Activated CD8-positive, alpha-beta memory T cell treated with anti-CD3 and anti-CD28 coated beads, Interleukin-2, amount 50 U/mL, for 1 hour (primary cell): ENCODE measurements around the gene STT3B.

Source experiments
- DNase-seq: peaks from one replicate; pipeline ENCODE4 v3.0.0-alpha.2; 2020; ENCODE audit errors: extremely low read depth

Gene STT3B

GRCh38 chr3:31551646-31552045 lies 18.9 kb downstream of the STT3B start:
- no peak for DNase-seq

DNA sequence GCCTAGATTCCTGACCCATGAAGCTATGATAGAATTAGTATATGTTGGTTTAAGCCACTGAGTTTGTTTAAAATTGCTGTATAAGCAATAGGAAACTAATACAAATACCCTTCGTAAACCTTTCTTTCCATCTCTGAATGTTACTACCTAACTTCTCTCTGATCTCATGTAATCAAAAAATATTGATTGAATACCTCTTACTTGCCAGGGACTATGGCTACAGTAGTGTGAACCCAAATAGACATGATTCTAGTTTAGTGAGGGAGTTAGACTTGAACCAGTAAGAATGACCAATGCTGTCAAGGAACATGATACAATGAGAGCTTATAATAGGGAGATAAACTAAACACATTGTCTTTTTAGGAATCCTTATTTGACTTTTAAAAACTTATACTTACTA lies 19.4 kb downstream of the STT3B start:
- no peak for DNase-seq

GRCh38 chr3:31553258-31553657 lies 20.5 kb downstream of the STT3B start:
- DNase-seq: no peak

DNA sequence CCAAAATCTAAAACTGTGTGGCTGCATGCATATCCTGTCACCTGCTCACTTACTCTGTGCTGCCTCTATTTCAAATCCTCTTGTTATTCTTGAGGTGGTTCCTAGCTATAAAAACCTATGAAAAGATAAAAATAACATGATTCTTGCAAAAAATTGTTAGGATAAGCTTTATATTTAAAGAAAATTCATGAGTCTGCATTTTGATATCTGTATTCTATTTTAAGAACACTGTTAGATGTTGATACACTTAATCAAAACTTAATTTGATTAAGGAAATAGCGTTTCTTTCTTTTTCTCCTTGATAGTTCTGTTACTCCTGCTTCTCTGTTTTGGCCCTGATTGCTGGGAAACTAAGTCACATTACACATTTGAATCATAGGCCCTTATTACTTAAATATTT lies 22.5 kb downstream of the STT3B start:
- DNase-seq: no peak

DNA sequence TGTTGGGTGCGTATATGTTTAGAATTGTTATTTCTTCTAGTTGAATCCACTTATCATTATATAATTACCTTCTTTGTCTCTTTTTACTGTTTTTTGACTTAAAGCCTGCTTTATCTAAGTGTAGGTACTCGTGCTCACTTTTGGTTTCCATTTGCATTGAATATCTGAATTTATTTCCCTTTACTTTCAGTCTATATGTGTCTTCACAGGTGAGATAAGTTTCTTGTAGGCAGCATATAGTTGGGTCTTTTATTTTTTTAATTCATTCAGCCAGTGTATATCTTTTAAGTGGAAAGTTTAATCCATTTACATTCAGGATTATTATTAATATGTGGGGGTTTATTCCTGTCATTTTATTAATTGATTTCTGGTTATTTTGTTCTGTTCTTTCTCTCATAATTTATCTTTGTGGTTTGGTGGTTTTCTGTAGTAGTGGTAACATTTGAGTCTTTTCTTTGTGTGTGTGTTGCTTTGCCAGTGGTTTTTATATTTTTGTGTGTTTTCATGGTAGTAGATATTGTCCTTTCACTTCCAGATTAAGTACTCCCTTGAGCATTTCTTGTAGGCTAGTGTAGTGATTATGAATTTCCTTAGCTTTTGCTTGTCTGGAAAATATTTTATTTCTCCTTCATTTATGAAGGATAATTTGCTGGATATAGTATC lies 27.3 kb downstream of the STT3B start:
- no peak for DNase-seq

- no peak for DNase-seq
Observed at GRCh38 chr3:31561891-31562290, 29.2 kb downstream of the STT3B start.

DNA sequence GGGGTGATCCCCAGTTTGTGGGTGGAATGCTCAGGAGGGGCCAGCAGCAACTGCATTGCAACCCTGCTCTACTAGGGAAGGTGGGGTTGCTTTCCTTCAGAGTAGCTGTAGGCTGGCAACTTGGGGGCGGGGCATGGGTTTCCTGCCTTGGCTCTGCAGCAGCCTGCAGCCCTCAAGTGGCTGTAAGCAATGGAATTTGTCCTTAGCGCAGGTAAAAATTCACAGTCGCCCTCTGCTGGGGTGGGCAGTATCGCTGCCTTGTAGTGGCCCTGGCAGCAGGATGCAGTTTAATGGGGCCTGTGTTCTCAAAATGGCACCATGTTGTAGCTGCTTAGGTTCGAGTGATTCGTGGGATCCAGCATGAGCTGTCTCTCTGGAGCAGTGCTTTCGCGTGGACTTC lies 29.8 kb downstream of the STT3B start:
- DNase-seq: no peak

- DNase-seq: no peak
Observed at GRCh38 chr3:31565288-31565687, 32.6 kb downstream of the STT3B start.

- DNase-seq: peak; percentile 10
Observed at GRCh38 chr3:31567036-31567435, 34.3 kb downstream of the STT3B start.

DNA sequence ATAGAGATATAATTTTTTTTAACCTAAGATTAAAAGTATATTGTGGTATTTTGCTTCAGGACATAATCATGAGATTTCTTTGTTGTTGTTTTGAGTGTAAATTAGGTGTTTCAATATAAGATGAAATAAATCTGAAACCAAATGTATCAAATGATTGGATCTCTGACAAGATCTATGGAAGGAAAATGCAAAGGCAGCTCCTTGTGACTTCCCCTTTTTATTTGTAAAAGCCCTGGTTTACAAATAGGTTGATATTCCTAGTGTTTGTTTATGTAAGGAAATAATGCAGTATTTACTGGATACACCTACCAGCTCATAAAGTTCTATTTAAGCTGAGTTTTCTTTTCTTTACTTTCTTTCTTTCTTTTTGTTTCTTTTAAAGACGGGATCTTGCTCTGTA lies 35.9 kb downstream of the STT3B start:
- DNase-seq: no peak

GRCh38 chr3:31571325-31571724 lies 38.6 kb downstream of the STT3B start:
- DNase-seq: no peak

DNA sequence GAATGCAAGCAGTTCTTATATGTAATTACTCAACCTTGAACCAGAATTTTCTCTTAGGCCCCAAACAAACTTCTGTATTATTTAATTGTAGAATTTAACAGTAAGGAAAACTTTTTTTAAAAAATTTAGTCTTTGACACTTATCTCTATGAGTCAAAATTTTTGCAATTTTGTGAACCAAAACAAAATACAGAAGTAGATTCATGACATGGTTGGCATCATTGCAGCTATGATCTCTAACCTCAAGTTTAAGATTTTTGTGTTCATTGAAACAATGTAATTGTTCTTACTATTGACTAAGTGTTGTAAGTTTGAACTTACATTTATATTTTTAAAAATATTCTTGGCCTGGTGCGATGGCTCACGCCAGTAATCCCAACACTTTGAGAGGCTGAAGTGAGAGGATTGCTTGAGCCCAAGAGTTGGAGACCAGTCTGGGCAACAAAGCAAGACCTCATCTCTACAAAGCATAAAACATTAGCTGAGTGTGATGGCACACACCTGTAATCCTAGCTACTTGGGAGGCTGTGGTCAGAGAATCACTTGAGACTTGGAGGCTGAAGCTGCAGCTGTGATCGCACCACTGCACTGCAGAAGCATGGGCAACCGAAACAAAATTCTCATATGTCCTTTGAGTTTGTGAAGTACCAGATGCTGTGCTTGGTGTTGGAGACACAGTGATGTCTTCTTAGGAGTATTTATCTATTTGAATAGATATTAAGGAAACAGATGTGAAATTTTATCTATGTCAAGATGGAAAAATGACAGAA lies 39.7 kb downstream of the STT3B start:
- no peak for DNase-seq

- DNase-seq: no peak
Observed at GRCh38 chr3:31573036-31573779, 40.5 kb downstream of the STT3B start.

GRCh38 chr3:31575448-31575847 lies 42.7 kb downstream of the STT3B start:
- DNase-seq: no peak

GRCh38 chr3:31576521-31576920 lies 43.8 kb downstream of the STT3B start:
- no peak for DNase-seq

- no peak for DNase-seq
Observed at GRCh38 chr3:31577232-31577631, 44.5 kb downstream of the STT3B start.

- no peak for DNase-seq
Observed at GRCh38 chr3:31579828-31580227, 47.1 kb downstream of the STT3B start.

GRCh38 chr3:31580645-31581044 lies 47.9 kb downstream of the STT3B start:
- DNase-seq: no peak

- DNase-seq: no peak
Observed at GRCh38 chr3:31581660-31582059, 48.9 kb downstream of the STT3B start.

DNA sequence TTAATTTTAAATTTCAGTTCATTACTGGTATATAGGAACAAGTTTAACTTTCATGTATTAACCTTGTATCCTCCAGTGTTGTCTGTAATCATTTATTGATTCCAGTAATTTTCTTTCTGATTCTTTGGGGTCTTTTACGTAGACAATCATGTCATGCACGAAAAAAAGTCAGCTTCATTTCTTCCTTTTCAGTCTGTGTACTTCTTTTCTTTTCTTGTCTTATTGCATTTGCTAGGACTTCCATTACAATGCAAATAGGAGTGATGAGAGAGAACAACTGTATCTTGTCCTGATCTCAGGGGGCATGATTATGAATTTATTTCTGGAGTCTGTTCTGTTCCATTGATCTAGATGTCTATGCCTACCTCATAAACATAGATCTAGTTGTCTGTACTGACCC lies 56.5 kb downstream of the STT3B start:
- DNase-seq: no peak

DNA sequence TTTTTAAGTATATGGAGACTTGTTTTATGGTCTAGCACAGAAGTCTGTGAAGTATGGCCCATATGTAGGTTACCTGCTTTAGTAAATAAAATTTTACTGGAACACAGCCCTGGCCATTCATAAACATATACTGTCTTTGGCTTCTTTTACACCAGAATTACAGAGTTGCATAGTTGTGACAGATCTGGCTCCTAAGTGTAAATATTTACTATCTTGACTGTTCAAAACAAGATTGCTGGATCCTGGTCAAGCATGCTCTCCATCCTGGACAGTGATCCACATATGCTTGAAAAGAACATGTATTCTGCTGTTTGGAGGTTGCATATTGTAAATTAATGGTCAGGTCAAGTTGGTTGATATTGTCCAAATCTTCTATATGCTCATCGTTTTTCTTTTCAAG lies 57.9 kb downstream of the STT3B start:
- DNase-seq: no peak

DNA sequence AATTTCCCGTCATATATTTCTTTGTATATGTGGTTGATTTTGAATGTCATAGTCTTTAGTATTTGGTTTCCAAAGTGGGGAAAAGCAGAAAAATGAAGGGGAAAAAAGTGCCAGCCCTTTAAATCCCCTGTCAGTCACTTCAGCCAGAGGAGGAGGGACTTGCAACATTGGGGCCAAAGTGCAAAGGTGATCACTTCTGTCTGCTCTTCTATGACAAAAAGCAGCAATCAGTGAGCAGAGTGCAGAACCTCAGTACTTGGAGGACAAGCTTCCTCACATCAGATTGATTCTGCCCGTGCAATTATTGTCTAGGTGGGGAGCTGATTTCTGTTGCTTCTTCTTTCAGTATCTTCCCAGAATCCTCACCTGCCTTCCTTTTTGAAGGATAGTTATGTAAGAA lies 60.0 kb downstream of the STT3B start:
- no peak for DNase-seq

DNA sequence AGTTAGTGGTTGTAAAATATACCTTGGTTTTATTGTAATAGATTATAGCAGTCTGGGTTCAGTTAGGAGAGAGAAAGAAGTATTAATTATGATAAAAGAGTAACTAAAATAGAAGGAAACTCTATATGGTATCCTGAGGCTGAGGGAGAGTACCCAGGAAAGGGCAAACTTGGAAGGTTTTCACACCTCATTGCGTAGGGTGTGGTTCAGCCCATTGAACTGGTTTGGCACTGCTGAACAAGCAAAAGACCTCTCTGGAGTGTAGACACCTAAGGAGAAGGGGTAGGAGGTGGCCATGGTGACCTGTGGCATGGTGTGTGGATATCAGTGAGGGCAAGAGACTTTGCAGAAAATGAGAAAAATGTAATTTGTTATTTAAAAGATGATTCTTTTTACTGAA lies 63.5 kb downstream of the STT3B start:
- DNase-seq: no peak
